NCI-H2196 treated with DMSO at 0.1 percent for 48 hours (cell line): ENCODE results near the gene SDK1.
"Not testable (repeated sequence)": the region's sequence is repeated elsewhere in the genome, so short reads cannot be mapped to it uniquely, and the experiment has no call there.

ENCODE experiments used
- DNase-seq: peaks from one replicate; lab custom pipeline; 2025; ENCODE audit not compliant: unreplicated experiment; lab: John Stamatoyannopoulos, UW

Gene SDK1

DNA sequence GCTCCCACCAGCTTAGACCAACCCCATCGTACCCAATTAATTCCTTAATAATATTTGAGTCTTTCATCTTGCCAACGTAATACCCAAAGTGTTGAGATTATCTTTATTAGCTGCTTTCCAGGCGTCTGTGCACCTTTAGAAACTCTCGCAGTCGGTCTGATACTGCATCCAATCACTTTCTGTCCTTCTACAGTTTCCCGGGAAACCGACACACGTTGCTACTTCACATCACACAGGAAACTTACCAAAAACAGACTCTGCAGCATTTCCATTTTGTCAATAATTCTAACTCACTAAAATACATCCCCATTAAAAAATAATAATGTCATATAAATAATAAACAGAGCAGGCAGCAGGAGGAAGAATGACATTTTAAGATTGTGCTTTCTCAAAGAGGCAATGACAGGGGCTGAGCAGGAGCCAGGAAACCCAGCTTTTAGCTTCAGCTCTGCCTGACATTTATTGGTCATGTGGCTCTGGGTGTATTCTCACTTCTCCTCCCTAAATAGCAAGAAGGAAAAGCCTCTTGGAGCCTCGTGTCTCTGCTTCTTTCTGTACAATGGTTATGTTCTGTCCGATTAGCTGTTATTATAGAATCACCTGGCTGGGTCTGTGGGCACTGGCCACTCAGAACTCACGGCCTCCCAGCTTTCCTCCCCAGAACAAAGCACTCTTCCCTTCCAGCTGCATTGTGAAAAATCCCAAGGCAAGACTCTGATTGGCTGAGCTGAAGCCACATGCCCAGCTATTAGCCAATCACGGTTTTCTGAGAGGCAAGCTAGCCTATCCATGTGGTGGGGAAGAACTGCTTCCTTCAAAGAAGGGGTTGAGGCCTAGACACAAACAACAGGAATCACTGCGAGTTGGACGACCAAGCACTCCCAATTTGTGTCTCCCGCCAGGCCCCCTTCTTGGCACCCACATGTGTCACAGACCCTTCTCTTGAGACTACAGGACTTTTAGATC, 956.4 kb downstream of the SDK1 start:
- no peak for DNase-seq

DNA sequence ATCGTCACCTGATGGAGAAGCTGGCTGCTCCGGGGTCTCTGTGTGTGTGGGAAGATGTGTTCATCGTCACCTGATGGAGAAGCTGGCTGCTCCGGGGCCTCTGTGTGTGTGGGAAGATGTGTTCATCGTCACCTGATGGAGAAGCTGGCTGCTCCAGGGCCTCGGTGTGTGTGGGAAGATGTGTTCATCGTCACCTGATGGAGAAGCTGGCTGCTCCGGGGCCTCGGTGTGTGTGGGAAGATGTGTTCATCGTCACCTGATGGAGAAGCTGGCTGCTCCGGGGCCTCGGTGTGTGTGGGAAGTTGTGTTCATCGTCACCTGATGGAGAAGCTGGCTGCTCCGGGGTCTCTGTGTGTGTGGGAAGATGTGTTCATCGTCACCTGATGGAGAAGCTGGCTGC, 959.1 kb downstream of the SDK1 start:
- DNase-seq, result not testable (repeated sequence)

DNA sequence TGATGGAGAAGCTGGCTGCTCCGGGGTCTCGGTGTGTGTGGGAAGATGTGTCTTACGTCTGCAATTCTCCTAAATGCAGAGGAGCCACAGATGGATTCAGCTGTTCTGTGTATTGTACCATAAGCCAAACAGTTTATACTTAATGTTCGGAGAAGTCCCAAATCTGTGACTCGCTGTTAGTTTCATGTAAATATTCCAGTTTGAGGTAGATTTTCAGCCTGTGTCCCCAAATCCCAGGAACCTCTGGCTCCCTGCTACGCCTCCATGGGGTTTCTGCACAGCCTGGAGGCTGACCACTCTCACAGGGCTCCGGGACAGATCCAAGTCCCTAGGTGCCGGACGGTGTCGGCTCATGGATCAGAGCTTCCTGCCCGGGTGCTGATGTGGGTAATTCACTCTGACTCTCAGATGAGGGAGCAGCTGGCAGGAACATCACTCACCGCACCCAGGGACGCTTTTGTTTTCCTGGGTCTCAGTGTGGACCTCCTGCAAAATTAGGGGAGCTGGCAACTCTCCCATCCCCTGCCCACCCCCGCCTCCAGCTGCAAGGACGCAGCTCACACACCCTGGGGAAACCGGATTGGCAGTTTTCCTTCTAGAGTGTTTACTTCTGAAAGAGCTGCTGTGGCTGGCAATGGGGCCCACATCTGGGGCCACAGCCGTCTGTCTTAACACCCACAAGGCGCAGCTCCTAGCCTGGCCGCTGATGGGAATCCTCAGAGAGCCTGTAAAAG, 960.0 kb downstream of the SDK1 start:
- DNase-seq, result no peak

DNA sequence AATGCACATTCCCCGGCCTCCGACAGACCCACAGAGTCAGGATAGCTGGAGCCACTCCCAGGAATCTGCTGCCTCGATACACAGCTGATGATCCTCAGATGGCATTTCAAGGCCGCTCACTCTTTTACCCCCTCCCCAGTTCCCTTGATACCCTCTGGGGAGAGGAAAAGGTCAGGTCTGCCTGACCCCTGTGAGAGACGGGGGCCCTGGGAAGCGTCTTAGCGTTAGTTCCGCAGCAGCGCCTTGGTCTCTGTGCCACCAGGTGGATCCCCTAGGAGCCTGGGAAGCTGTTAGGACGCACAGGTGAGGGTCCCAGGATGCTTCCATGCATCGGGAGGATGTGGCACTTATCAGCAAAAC, 960.5 kb downstream of the SDK1 start:
- DNase-seq, result no peak

DNA sequence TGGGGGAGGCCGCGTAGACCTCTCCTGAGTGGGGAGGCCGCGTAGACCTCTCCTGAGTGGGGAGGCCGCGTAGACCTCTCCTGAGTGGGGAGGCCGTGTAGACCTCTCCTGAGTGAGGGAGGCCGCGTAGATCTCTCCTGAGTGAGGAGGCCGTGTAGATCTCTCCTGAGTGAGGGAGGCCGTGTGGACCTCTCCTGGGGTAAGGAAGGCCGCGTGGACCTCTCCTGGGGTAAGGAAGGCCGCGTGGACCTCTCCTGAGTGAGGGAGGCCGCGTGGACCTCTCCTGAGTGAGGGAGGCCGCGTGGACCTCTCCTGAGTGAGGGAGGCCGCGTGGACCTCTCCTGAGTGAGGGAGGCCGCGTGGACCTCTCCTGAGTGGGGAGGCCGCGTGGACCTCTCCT, 963.2 kb downstream of the SDK1 start:
- DNase-seq, result not testable (repeated sequence)

DNA sequence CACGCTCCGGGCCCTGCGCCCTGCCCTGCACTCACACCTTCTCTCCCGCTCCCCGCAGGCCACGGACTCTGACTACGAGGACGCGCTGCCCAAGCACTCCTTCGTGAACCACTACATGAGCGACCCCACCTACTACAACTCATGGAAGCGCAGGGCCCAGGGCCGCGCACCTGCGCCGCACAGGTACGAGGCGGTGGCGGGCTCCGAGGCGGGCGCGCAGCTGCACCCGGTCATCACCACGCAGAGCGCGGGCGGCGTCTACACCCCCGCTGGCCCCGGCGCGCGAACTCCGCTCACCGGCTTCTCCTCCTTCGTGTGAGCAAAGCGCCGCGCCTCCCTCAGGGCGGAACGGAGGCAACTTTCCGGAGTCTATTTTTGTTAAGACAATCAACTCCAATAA, 964.0 kb downstream of the SDK1 start:
- no peak for DNase-seq

DNA sequence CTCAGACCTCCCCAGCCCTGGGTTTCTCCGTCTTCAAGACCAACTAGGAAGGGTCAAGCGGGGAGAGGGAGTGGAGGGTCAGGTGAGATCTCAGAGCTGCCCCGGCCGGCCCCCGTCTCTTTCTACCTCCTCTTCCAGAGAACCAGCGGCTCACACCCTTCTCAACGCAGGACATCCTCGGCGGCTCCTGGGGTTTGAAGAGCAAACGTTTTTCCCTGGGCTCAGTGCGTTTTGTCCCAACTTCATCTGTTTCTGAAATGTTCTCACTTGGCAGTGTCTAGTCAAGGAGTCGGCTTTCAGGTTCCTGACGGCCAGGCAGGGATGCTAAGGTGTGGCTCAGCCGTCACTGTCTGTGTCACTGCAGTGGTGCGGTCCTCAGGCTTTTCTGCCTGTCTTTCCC, 964.6 kb downstream of the SDK1 start:
- no peak for DNase-seq

DNA sequence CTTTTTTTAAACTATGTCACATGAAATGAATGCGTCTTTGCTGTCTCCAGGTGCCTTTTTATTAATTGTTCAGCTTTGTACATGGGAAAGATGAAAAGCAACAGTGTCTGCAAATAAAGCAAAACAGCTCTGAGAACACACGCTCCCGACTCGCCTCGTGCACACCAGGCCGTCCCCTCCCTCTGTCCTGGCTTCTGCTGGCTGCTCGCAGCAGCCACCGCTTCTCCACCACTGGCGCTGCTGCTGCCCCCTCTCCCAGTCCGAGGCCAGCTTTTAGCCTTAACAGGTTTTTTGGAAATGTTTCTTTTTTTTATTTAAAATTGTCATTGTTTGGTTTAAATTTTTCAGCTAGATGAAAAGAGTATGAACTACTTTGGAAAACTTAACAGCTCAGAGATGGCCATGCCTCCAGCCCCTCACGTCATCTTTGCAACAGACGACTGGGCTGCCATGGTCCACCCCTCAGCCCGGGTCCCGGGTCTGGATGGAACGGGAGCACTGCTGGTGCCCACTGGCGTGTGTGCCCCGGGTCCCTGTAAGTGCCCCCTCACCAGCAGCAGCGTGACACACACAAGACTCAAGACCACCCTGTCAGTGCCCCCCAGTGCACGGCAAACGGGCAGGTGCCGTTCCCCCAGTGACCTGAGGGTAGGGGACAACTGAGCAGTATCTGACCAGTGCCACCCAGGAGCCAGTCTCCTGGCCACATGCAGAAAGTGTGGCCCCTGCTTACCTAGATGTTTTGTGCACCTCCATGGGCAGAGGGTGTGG, 965.4 kb downstream of the SDK1 start:
- DNase-seq, result no peak

DNA sequence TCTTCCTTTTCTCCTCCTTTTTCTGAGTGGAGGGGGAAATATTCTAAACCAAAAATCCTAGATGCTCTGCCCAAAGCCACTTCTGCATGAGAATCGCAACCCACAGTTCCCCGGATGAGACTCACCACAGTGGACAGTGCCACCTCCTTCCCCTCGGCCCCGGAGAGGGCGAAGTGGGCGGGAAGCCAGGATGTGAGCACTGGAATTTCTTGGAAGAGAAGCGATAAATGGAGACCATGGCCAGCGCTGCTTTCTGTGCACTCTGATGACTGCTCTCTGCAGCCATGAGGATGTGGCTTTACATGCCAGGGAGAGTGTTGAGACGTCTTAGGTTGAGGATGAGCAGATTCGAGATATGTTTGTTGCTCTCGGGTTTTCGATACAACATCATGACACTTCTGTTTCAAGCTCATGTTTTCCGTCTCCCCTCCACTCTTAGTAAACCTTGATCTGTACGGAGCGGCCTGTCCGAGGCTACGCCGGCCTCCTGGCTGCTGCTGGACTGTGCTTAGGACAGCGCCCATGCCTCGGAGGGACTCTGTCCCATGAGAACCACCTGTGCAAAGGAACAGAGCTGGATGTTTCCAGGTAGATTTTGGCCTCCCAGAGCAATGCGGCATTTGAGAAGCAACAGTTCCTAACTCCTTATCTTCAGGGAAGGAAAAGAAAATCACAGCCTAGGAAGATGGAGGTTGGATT, 966.4 kb downstream of the SDK1 start:
- no peak for DNase-seq

DNA sequence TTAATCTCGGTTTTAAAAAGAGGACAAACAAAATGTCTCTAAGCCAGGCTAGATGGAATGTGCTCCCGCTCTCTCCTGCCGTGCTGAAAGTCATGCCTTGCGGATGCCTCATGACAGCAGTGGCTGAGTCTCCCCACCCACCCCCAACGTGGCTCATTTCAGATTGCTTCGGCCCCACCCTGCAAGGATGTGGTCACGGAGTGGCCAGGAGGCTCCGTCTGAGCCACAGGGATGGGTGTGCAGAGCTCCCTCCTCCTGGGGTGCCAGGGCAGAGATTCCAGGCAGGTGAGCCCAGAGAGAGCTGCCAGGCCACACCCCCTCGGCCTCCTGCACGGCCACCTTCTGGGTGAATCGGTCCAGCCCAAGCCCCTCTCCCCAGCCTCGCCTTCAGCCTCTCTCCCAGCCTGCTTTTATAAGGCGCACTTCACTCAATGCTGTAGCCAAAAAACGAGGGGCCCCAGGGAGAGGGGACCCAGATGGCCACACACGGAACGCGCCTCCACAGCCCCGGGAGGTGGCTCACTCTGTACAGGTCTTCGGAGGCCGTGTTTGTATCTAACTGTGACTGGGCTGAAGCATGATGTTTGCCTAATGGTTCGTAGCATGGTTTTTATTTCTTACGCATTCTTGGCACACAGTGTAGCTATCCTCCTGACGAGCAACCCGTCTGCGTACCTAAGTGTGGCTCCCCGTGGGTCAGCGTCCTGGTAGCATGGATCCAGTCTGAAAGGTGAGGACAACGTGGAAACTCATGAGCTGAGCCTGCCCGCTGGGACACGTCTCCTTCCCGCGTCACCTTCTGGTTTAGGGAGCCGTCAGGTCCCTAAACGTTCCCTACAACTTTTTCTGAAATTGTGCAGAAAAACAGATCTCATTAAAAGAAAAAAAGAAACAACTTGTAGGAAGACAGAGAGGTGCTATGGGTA, 967.3 kb downstream of the SDK1 start:
- no peak for DNase-seq

DNA sequence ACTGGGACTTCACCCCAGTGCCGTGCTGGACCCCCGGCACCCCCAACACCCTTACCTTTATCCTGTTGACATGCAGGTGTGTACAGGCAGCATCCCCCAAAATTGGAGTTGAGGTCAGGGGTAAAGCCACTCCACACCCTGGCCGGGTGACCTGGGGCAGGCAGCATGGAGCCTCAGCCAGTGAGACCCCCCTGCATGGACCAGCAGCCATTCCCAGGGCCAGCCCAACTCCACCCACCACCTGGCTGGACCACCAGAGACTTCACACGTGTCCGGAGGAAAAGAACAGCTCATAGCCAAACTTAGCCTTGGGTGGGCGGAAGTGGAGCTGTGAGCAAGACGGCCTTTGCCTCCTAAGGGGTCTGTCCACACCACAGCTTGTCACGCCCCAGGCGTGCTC, 968.0 kb downstream of the SDK1 start:
- DNase-seq, result no peak

DNA sequence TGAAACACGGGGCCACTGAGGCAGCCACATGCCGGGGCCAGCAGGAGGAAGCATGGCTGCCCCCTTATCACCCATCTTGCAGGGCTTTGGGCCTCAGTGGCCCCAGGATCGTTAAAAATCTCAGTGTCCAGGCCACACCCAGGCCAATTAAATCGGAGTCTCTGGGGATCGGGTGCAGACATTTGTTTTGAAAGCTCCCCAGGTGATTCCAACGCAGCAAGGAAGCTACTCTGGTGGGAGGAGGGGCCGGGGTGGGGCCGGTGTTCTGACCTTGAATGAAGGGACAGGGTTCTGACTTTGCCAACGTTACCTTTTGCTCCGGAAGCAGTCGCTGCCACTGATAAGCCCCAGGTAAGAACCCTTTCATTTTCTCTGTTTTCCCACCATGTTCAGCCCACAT, 968.7 kb downstream of the SDK1 start:
- DNase-seq, result no peak

DNA sequence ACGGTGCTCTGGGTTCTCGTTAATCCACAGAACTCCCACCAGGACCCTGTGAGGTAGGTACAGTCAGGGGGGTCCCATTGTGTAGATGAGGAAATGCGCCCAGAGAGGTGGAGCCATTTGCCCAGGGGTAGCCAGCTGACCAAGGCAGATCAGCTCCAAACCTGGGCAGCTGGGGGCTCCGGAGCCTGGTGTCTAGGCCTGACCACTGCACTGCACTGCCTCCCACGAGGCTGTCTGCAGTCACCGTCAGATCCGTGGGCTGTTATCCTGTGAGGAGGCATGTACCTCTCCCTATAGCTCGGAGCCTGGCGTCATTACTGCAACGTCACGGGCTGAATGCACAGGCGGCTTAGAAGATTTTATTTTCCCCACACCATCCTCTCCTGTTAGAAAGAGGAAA, 969.2 kb downstream of the SDK1 start:
- DNase-seq, result no peak

DNA sequence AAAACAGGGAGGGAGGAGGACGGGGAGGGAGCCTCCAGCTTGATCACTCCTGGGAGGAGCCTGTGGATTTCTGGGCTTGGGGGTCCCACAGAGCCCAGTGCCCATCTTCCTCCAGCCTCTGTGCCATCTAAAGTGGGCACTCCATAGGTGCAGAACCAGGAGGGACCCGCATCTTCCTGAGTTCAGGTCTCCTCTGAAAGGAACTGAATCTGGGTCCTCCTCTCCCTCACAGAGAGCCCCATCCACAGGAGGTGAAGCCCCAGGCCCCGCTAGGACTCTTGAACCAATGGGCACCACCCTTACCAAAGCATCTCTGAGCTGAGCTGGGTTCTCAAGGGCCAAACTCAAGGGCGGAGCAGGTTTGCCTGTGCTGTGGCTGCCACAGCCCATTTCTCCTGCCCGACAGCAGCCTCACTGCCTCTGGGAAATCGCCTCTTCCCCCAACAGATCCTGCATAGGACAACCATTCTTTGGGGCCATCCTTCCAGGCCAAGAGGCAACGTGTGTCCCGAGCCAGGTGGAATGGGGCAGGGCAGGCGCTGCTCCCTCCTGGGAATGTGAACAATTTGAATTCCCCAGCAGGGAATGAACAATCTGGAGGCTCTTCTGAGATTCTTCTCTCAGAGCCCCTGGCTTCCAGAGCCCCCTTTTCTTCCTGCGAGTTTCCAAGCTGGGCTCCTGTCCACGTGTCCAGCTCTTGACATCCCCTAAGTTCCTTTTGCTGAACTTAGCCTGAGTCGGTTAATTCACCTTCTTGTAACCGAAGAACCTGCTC, 970.1 kb downstream of the SDK1 start:
- DNase-seq, result no peak

DNA sequence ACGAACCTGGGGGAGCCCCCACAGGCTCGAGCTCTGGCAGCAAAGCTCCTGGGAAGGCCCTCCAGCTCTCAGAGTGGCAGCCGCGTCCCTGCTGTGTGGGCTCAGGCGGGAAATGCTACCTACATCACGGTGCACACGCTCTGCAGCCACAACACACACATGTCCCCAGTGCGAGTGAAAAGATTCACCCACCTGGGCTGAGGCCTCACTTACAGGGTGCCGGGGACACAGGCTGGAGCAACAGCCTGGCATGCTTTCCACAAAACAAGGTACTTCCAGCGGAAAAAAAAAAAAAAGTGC, 970.6 kb downstream of the SDK1 start:
- no peak for DNase-seq

DNA sequence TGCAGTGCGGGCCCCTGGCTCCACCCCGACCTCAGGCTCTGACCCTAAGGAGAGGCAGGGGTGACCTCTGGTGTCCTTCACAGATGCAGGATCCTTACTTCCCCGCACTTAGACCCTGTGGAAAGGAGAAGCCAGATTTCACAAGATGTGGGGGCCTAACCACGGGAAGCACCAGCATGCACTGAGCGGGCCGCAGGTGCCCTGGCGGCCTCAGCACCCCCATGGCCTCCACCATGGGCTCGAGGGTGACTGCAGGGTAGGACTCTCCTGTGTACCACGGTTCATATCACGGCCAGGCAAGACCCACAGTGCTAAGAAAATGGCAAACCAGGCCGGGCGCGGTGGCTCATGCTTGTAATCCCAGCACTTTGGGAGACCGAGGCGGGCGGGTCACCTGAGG, 971.1 kb downstream of the SDK1 start:
- DNase-seq, result no peak

DNA sequence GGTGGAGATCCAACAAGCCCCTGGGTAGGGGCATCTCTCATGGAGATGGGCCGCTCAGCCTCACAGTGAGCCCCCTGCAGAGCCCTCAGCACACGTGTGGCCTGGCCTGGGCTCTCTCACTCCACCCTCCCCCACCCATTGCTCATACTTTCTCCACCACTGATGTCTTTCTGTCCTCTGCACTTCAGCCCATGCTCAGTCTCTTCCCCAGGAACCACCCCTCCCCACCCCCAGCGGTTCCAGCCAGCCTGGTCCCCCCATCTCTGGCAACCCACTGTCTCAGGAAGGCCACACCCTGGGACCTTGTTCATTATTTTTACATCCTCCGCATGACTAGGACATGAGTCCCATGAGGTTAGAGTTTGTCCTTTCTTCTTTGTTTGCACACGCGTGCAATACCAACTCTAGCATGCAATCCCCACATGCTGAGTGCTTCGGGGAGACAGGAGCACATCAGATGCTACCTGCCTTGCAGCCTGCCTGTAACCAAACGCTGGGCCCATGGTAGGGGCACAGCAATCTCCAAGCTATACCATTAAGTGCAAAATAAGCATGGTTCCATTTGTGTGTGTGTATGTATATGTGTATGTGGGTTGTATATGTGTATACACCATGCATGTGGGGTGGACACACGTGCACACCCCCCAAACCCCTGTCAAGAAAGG, 972.6 kb downstream of the SDK1 start:
- no peak for DNase-seq

DNA sequence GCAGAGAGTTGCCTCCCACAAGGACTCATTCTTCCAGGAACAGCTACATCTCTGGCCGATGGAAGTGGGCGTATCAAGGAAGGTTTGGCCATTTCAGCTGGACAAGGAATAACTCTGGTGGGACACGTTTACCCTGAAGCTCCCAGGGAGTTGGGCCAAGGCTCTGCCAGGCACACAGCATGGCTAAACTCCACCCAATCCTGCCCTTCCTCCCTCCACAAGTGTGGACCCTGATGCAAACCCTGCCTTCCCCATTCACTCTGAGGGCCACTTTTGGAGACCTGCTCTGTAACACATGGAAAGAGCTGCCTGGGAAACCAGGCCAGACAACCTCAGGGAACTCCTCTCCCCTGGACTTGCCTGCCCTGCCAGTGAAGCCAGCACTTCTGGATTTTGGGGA, 973.2 kb downstream of the SDK1 start:
- no peak for DNase-seq

DNA sequence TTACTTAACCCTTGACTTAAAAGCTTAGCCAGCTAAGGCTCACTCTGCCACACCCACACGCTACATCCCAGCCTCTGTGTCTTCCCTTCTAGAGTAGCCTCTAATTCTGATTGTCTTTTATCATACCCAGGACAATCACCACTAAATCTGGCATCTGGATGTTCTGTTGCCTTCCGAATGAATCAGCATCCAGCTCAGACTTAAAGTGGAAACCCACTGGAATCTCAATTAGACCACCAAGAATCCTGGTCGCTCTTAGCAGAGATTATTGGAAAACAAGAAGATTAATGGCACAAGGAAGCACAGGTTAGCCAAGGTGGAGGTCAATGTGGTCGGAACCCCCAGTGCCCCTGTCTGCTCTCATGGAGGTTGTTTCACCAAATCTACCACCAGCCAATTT, 976.9 kb downstream of the SDK1 start:
- DNase-seq, result no peak
